NCI-H2107 (cell line): Measurements from ENCODE around the gene DNAJC12.
"Not testable (repeated sequence)": the region's sequence is repeated elsewhere in the genome, so short reads cannot be mapped to it uniquely, and the experiment has no call there.

Experiments
- DNase-seq: peaks from one replicate; lab custom pipeline; 2025; lab: John Stamatoyannopoulos, UW

The DNAJC12 gene

DNA sequence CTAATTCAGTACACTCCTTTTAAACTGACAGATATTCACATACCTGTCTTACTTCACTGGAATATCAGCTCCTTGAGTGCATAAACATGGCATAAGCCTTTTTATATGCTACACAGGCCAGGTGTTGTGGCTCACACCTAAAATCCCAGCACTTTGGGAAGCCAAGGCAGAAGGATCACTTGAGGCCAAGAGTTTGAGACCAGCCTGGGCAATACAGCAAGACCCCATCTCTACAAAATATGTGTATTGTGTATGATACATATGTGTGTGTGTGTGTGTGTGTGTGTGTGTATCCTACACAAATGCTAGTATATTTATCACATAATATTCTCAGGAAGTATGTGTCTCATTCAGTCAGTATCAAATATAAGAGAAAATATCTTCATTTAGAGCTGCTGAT, 45.3 kb downstream of the DNAJC12 start:
- DNase-seq, result no peak

- peak; percentile 0 for DNase-seq
These were observed 47.2 kb downstream of the DNAJC12 start for GRCh38 chr10:67790534-67791408.

- no peak for DNase-seq
These were observed 48.2 kb downstream of the DNAJC12 start for GRCh38 chr10:67789769-67790168.

- DNase-seq, result no peak
These were observed 49.7 kb downstream of the DNAJC12 start for GRCh38 chr10:67788028-67788886.

- no peak for DNase-seq
These were observed 52.9 kb downstream of the DNAJC12 start for GRCh38 chr10:67785098-67785497.

GRCh38 chr10:67784474-67784873, 53.5 kb downstream of the DNAJC12 start:
- no peak for DNase-seq

GRCh38 chr10:67783606-67784294, 54.2 kb downstream of the DNAJC12 start:
- no peak for DNase-seq

GRCh38 chr10:67782530-67782929, 55.5 kb downstream of the DNAJC12 start:
- DNase-seq, result no peak

DNA sequence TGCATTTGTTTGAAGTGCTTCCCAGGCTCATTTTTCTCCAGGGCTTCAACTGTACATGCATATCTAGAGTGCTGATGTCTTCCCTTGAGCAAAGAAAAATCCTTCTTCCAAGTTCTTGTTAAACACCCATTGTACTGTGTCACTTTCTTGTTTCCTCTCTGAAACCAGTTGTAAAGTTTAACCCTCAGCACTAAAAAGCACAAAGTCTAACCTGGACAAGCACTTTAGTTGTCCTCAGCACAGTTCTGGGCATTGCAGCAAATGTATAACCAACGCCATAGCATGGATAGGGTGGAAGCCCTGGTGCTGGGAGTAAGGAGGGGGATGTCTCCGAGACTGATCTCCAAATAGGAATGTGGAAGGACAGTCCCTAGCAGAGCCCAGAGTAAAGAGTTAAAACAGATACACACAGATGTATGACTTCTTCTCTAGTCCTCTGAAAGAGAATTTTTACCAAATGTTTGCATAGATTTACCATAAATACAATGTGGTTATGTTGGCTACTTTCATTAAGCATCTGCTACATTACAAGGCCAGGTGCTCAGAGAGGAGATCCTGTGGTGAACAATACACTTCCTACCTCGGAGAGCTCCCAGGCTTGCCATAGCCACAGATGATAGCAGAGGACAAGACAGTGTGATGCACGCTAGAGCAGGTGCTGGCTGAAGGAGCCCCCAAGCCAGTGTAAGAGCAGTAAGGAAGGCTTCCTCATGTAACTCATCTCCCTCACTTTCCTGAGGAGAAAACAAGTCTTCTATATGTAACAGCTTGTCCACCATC, 57.0 kb downstream of the DNAJC12 start:
- DNase-seq, result no peak

DNA sequence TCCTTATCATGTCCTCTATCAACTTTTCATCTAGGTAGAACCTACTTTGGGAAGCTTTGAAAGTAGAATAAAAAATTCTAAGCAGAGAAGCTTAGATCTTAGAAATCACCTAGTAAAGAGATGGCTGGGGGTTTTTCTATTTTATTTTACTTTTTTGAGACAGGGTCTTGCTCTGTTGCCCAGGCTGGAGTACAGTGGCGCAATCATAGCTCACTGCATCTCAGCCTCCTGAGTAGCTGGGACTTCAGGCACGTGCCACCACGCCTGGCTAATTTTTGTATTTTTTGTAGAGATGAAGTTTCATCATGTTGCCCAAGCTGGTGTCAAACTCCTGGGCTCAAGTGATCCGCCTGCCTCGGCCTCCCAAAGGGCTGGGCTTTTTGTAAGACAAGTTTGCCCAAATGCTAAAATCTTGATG, 57.8 kb downstream of the DNAJC12 start:
- DNase-seq, result not testable (repeated sequence)

GRCh38 chr10:67779465-67780203, 58.4 kb downstream of the DNAJC12 start:
- no peak for DNase-seq

DNA sequence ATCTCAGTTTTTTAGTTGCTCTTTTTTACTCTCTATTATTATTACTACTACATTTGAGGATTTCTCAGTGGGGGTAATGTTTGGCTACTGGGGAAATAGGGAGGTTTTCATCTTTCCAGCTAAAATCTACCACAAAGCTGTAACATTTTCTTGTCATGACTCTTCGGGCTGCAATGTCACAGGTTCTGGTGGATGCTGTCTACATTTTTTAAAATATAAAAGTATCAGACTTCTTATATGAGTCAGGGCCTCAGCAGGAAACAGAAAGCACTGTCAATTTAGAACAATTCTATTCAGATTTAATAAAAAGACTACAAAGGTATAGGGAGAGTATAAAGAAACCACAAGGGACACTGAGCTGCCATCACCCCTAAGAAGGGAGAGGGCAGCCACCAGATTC, 61.6 kb downstream of the DNAJC12 start:
- DNase-seq, result no peak

DNA sequence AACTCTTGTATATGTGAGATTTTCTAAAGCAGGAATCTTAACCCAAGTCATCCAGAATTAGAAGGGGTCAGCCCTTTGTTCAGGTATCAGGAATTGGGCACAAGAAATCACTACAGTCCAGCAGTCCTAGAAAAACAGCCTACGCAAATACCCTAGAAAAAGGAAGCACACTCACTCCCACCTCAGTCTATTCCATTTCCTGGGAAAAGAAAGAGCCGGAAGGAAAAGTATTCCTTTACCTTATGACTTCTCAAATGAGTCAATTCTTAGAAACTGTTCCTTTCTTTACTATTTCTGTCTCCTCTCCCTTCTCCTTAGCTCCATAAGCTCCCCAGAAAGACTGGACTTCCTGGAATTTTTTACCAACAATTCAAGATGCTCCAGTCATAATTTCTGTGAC, 62.7 kb downstream of the DNAJC12 start:
- no peak for DNase-seq

GRCh38 chr10:67772894-67773511, 65.0 kb downstream of the DNAJC12 start:
- DNase-seq, result no peak

GRCh38 chr10:67772151-67772550, 65.8 kb downstream of the DNAJC12 start:
- DNase-seq, result no peak

DNA sequence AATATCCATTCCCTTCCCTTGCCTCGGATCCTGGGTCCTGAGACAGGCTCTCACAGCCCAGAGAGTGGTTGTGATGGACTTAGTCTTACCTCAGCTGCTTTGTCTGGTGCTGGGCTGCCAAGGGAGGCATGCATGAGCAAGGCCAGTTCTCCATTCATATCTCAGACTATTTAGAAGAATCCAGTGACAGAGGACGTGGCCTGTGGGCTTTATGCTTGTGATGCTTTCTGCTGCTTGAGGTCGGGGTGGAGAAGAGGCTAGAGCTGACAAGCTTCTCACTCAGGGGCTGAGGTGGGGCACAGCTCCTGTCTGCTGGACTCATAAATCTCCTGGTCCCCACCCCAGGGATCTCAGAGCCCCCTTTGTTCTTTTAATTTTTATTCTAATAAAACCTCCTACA, 66.8 kb downstream of the DNAJC12 start:
- DNase-seq, result no peak

GRCh38 chr10:67770537-67770936, 67.5 kb downstream of the DNAJC12 start:
- DNase-seq, result no peak

DNA sequence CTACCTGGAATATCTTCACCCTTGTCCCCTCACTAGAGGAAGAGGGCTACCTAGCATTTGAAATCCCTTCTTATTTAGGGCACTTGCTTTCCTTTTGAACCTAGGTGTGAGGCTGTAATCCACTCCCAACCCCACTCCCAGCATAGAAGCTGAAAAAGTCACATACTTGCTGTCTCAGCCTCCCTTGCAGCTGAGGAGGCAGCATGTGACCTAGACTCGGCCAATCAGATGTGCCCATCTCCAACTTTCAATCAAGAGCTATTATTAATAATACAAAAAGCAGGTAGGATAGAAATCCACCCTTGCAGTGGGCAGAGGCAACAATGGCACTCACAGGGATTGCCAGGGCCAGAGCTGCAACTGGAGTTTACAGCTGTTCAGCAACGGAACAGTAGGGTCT, 70.7 kb downstream of the DNAJC12 start:
- DNase-seq, result no peak

DNA sequence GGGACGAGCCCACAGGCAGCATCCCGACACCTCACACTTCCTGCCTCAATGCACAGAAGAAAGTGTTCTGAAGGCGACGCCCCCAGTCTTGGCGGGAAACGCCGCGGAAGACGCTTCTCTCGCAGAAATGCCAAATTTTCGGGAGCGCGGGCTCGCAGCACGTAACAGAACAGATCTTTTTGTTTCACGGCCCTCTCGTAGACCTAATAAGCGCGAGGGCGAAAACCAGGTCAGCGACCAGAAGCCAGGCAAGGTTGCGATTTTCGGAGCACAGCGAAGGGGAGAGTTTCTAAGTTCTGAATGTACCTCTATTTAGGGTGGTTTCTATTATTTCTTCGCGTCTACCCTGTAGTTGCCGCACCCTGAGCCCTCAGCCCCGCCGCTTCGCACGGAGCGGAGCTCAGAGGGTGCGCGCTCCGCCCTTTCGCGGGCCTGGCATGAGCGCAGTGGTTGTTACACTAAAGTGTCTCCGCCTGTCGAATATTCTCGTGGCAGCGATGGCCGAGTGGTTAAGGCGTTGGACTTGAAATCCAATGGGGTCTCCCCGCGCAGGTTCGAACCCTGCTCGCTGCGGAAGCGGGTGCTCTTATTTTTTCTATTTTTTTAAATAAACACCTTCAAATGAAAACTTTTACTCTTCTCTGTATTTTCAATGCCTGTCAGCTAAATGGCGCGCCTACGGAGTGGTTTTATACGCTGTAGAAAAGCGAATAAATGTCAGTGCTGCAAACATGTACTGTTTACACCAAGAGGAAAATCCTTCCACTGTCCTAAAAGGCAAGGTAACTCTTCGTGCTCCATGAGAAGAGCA, 73.8 kb downstream of the DNAJC12 start:
- peak; percentile 4 for DNase-seq
